T-cell (primary cell): ENCODE measurements around the gene GMPPB. TPM values are rescaled to one million over a fixed set of nuclear protein-coding genes. Genes with fewer than 3 reads are reported as not detected.

Experiments
- ATAC-seq, 4 experiments: fragments of 200-7000 bp in 3 of 4; fragments of 150-1000 bp in 1 of 4; cut with Tn5 transposase; replicated peaks in 1 of 4; 1 replicate in 3 of 4; 2 replicates in 1 of 4; pipeline ENCODE4 v1.10.0; 2021; ENCODE audit warnings: moderate library complexity in 3 of 4, mild to moderate bottlenecking in 2 of 4, moderate number of reproducible peaks in 1 of 4
- CTCF ChIA-PET, 2 donors: fragments of 300-600 bp; sonication (Branson Sonifier 250); formaldehyde crosslinking; loops; one replicate each; lab custom pipeline; 2022; ENCODE audit warnings: antibody characterized with exemption in 2 of 2; lab: Charles Lee
- POLR2A ChIA-PET, 2 donors: fragments of 300-600 bp; sonication (Branson Sonifier 250); formaldehyde crosslinking; loops; one replicate each; lab custom pipeline; 2022; ENCODE audit warnings: antibody characterized with exemption in 2 of 2; lab: Charles Lee
- DNase-seq, 35 experiments: peaks; one replicate each; pipeline versions ENCODE4 v3.0.0 to v3.0.0-alpha.2; 2013 to 2023
- H3K27ac ChIP-seq: one replicate; pipeline ENCODE4 v1.5.1; 2013; ENCODE audit warnings: low read length
- H3K27me3 ChIP-seq, 2 experiments: replicated peaks in 1 of 2; 1 replicate in 1 of 2; 2 replicates in 1 of 2; pipeline versions ENCODE4 v1.6.1 to v1.7.0; 2013; ENCODE audit warnings: low read length in 1 of 2, mixed read lengths in 1 of 2; ENCODE audit not compliant: control insufficient read depth in 2 of 2, insufficient read depth in 2 of 2; ENCODE audit errors: extremely low read depth in 1 of 2
- H3K36me3 ChIP-seq, 2 donors: 1 replicate in 1 of 2; 2 replicates in 1 of 2; pipeline versions ENCODE4 v1.6.1 to v1.7.0; 2013; ENCODE audit warnings: low read length in 1 of 2; ENCODE audit not compliant: control insufficient read depth in 2 of 2, insufficient read depth in 1 of 2; ENCODE audit errors: extremely low read depth in 1 of 2
- H3K4me1 ChIP-seq, 2 experiments: 1 replicate in 1 of 2; 2 replicates in 1 of 2; pipeline versions ENCODE4 v1.6.1 to v1.7.0; 2013; ENCODE audit warnings: low read length in 2 of 2, mixed read lengths in 1 of 2; ENCODE audit not compliant: insufficient read depth in 2 of 2, control insufficient read depth in 1 of 2; ENCODE audit errors: extremely low read depth in 1 of 2
- H3K4me3 ChIP-seq, 2 donors: 1 replicate in 1 of 2; 2 replicates in 1 of 2; pipeline versions ENCODE4 v1.5.1 to v1.7.0; 2013; ENCODE audit warnings: mild to moderate bottlenecking in 2 of 2, low read length in 1 of 2, moderate library complexity in 1 of 2; ENCODE audit not compliant: control insufficient read depth in 1 of 2; ENCODE audit errors: extremely low read depth in 1 of 2
- H3K9me3 ChIP-seq: 2 replicates; pipeline ENCODE4 v1.7.0; 2013
- H3K27ac Mint-ChIP-seq, 2 donors: one replicate each; pipeline ENCODE4 v1.8.0; 2020 to 2021; ENCODE audit warnings: mild to moderate bottlenecking in 2 of 2, mixed read lengths in 2 of 2
- H3K27me3 Mint-ChIP-seq, 2 donors: one replicate each; pipeline ENCODE4 v1.8.0; 2021 to 2022; ENCODE audit warnings: mixed read lengths in 2 of 2
- H3K36me3 Mint-ChIP-seq: one replicate; pipeline ENCODE4 v1.8.0; 2021; ENCODE audit warnings: mixed read lengths
- H3K4me1 Mint-ChIP-seq, 3 donors: one replicate each; pipeline ENCODE4 v1.8.0; 2020 to 2022; ENCODE audit warnings: mixed read lengths in 3 of 3, mild to moderate bottlenecking in 1 of 3
- H3K4me3 Mint-ChIP-seq, 3 donors: one replicate each; pipeline ENCODE4 v1.8.0; 2020 to 2022; ENCODE audit warnings: mild to moderate bottlenecking in 3 of 3, mixed read lengths in 3 of 3, moderate library complexity in 3 of 3
- H3K9me3 Mint-ChIP-seq, 3 donors: one replicate each; pipeline ENCODE4 v1.8.0; 2020 to 2022; ENCODE audit warnings: mixed read lengths in 3 of 3
- whole genome bisulfite sequencing: methylation state at CpG from one replicate; pipeline ENCODE4 v1.1.5; 2013; ENCODE audit warnings: missing lambda C conversion rate; ENCODE audit not compliant: insufficient coverage; 5-methylcytosine and 5-hydroxymethylcytosine counted together
- total RNA-seq, 35 experiments: library from RNA in 6 of 35; stranded (reverse) in 6 of 35; fragments of 120-200 nt in 1 of 35; gene quantifications; one replicate each; pipeline versions ENCODE4 v1.2.1 to v1.2.4 and lab custom pipeline; 2013 to 2026

The GMPPB gene
- total RNA-seq, 5 donors from 2014 or later (not counting 1 experiment from before 2014, with no cell fraction given): 34.5 to 54.5 (median 39.9) TPM

GRCh38 chr3:49763981-49764380, 40.2 kb upstream of the GMPPB start:
- ATAC-seq (no peak), DNase-seq (no peak)
- no CpG with 5 or more reads among the region's 4 CpGs for WGBS
- H3K27me3 Mint-ChIP-seq: no peaks in the 10 kb centered on the region
- Histone ChIP-seq H3K4me1 (no peaks in the 10 kb centered on the region), H3K27ac (no peak overlapping the region), H3K36me3 (peaks cover 2 to 7% of the 10 kb centered on the region in 2 donors), H3K27me3 (no peaks in the 10 kb centered on the region), H3K9me3 (no peaks in the 10 kb centered on the region), H3K4me3 (no peak overlapping the region)
- no peak overlapping the region for H3K4me3 Mint-ChIP-seq
- no peak overlapping the region for H3K27ac Mint-ChIP-seq
- CTCF ChIA-PET: no interaction called here
- POLR2A ChIA-PET: no interaction called here
- H3K9me3 Mint-ChIP-seq: no peaks in the 10 kb centered on the region
- H3K36me3 Mint-ChIP-seq: peaks cover 14% of the 10 kb centered on the region
- peaks cover 19 to 24% (median 19%) of the 10 kb centered on the region in 3 donors for H3K4me1 Mint-ChIP-seq

- Mint-ChIP-seq H3K27me3 (no peaks in the 10 kb centered on the region), H3K36me3 (peaks cover 14% of the 10 kb centered on the region), H3K4me3 (no peak overlapping the region), H3K27ac (no peak overlapping the region), H3K9me3 (no peaks in the 10 kb centered on the region), H3K4me1 (peaks cover 22 to 32% (median 26%) of the 10 kb centered on the region in 3 donors)
- POLR2A ChIA-PET: no interaction called here
- ATAC-seq: no peak
- Histone ChIP-seq H3K27ac (no peak overlapping the region), H3K9me3 (no peaks in the 10 kb centered on the region), H3K36me3 (peaks cover 4 to 7% of the 10 kb centered on the region in 2 donors), H3K4me3 (no peak overlapping the region), H3K4me1 (no peaks in the 10 kb centered on the region), H3K27me3 (no peaks in the 10 kb centered on the region)
- CTCF ChIA-PET: no interaction called here
- no CpG with 5 or more reads among the region's 3 CpGs for WGBS
- DNase-seq: no peak
Measured at GRCh38 chr3:49761661-49762060, 37.9 kb upstream of the GMPPB start.

GRCh38 chr3:49759226-49759625, 35.5 kb upstream of the GMPPB start:
- no peak for DNase-seq
- Mint-ChIP-seq H3K36me3 (peaks cover 6% of the 10 kb centered on the region), H3K27me3 (no peaks in the 10 kb centered on the region), H3K4me3 (no peak overlapping the region), H3K4me1 (peaks cover 35 to 37% (median 37%) of the 10 kb centered on the region in 3 donors), H3K27ac (no peak overlapping the region), H3K9me3 (no peaks in the 10 kb centered on the region)
- Histone ChIP-seq H3K4me1 (no peaks in the 10 kb centered on the region), H3K27ac (no peak overlapping the region), H3K27me3 (no peaks in the 10 kb centered on the region), H3K9me3 (no peaks in the 10 kb centered on the region), H3K4me3 (no peak overlapping the region), H3K36me3 (peaks cover 0 to 2% of the 10 kb centered on the region in 2 donors)
- ATAC-seq: no peak
- WGBS: no CpG with 5 or more reads among the region's 1 CpG
- POLR2A ChIA-PET: no interaction called here
- CTCF ChIA-PET: interaction anchor here in 1 of 2 donors (0.6 kb wide), 1 partner anchor 714 kb away, joined by 3 read pairs; no protein-coding TSS in a partner anchor

- no peak overlapping the region for H3K27ac ChIP-seq
- 100% methylated on average over 1 of the region's 2 CpGs for WGBS
- H3K27me3 ChIP-seq: no peaks in the 10 kb centered on the region
- no peak overlapping the region for H3K4me3 ChIP-seq
- no peaks in the 10 kb centered on the region for H3K9me3 ChIP-seq
- DNase-seq: no peak
- Mint-ChIP-seq H3K4me3 (no peak overlapping the region), H3K27me3 (no peaks in the 10 kb centered on the region), H3K27ac (no peak overlapping the region), H3K36me3 (peaks cover 7% of the 10 kb centered on the region), H3K9me3 (no peaks in the 10 kb centered on the region), H3K4me1 (peaks cover 43 to 52% (median 47%) of the 10 kb centered on the region in 3 donors)
- no peak for ATAC-seq
- H3K36me3 ChIP-seq: peaks cover 0 to 2% of the 10 kb centered on the region in 2 donors
- no peaks in the 10 kb centered on the region for H3K4me1 ChIP-seq
- POLR2A ChIA-PET: no interaction called here
- CTCF ChIA-PET: interaction anchor here in 1 of 2 donors (1.3 to 1.7 kb wide), 2 partner anchors 8 to 82 kb away, joined by 3 to 4 read pairs; no protein-coding TSS in a partner anchor
Measured at GRCh38 chr3:49757197-49757596, 33.4 kb upstream of the GMPPB start.

- no peaks in the 10 kb centered on the region for H3K9me3 Mint-ChIP-seq
- no peak overlapping the region for H3K27ac Mint-ChIP-seq
- no CpG with 5 or more reads among the region's 1 CpG for WGBS
Measured at GRCh38 chr3:49756036-49756435, 32.3 kb upstream of the GMPPB start.

GRCh38 chr3:49754536-49754935, 30.8 kb upstream of the GMPPB start:
- WGBS: no CpG with 5 or more reads among the region's 1 CpG
- no peak for DNase-seq
- H3K9me3 Mint-ChIP-seq: no peaks in the 10 kb centered on the region
- ChIA-PET CTCF (interaction anchor here in 1 of 2 donors (0.7 kb wide), 1 partner anchor 211 kb away, joined by 3 read pairs; no protein-coding TSS in a partner anchor), POLR2A (no interaction called here)
- no peak overlapping the region for H3K4me3 Mint-ChIP-seq
- no peaks in the 10 kb centered on the region for H3K4me1 ChIP-seq
- no peak overlapping the region for H3K4me3 ChIP-seq
- H3K4me1 Mint-ChIP-seq: peaks cover 44 to 52% (median 45%) of the 10 kb centered on the region in 3 donors
- peaks cover 10% of the 10 kb centered on the region for H3K36me3 Mint-ChIP-seq
- no peak overlapping the region for H3K27ac ChIP-seq
- peak overlapping the region in 1 of 2 donors; percentile 45 for H3K27ac Mint-ChIP-seq
- no peaks in the 10 kb centered on the region for H3K27me3 Mint-ChIP-seq
- H3K27me3 ChIP-seq: no peaks in the 10 kb centered on the region
- no peaks in the 10 kb centered on the region for H3K9me3 ChIP-seq
- H3K36me3 ChIP-seq: peaks cover 0 to 8% of the 10 kb centered on the region in 2 donors
- ATAC-seq: no peak

More at GRCh38 chr3:49756036-49756435, 32.3 kb upstream of the GMPPB start:
- DNase-seq (no peak), ATAC-seq (no peak)
- Histone ChIP-seq H3K27ac (no peak overlapping the region), H3K4me3 (no peak overlapping the region), H3K27me3 (no peaks in the 10 kb centered on the region), H3K9me3 (no peaks in the 10 kb centered on the region), H3K36me3 (peaks cover 0 to 2% of the 10 kb centered on the region in 2 donors), H3K4me1 (no peaks in the 10 kb centered on the region)
- ChIA-PET CTCF (no interaction called here), POLR2A (no interaction called here)
- Mint-ChIP-seq H3K36me3 (peaks cover 7% of the 10 kb centered on the region), H3K27me3 (no peaks in the 10 kb centered on the region), H3K4me3 (no peak overlapping the region), H3K4me1 (peaks cover 43 to 52% (median 47%) of the 10 kb centered on the region in 3 donors)
